ENCODE measurements around the gene C10orf67.

C10orf67 gene

DNA sequence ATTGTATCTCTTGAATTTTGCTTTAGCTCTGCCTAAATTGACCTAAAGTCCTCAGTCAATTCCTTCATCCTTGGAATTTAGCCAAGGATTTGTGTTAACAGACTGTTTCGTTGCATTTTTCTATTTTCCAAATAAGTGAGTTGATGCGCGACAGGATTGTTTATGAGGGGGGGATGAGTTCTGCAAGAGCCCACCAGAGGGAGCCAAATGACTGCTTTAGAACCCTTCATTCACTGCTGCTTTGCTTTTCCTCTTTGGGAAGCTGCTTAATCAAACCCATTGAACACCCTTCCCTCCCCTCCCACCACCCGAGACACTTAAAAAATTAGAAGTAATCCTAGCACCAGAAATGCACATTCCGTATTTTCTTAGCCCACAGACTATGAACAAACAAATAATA is 186.2 kb downstream of the C10orf67 start:
- peak; percentile 59 for DNase-seq (ENCODE audit: low spot score)

GRCh38 chr10:23157691-23158369 is 186.8 kb downstream of the C10orf67 start:
- no peak for DNase-seq (ENCODE audit: low spot score)

DNA sequence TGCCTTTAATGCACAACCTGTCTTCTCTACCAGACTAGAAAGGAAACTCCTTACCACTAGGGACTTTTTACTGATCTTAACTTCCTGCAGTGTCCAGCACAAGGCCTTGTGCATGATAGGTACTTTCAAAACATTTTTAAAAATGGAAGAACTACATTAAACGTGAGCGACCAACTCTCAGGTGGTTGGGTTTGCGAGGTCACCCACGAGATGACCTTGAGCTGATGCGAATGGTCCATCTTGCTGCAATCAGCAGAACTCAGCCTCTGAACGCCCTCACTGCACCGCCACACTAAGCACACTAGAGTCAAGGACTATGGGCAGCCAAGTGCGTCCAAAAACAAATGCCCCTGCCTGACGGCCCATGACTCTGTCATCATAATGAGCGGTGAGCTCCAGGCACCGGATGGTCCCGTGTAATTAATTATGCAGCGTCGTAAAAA is 187.3 kb downstream of the C10orf67 start:
- no peak for DNase-seq (ENCODE audit: low spot score)

GRCh38 chr10:23156447-23157150 is 188.0 kb downstream of the C10orf67 start:
- peak; percentile 12 for DNase-seq (ENCODE audit: low spot score)

- DNase-seq (ENCODE audit: low spot score): peak; percentile 16
These were observed 189.4 kb downstream of the C10orf67 start for GRCh38 chr10:23155169-23155568.
